ENCODE measurements around the gene NIF3L1. TPM values are rescaled to one million over a fixed set of nuclear protein-coding genes. Genes with fewer than 3 reads are reported as not detected.
"Not testable (repeated sequence)": the region's sequence is repeated elsewhere in the genome, so short reads cannot be mapped to it uniquely, and the experiment has no call there.

The NIF3L1 gene
- total RNA-seq, 4 donors from 2014 or later, result 17.0 to 28.7 (median 22.4) TPM

DNA sequence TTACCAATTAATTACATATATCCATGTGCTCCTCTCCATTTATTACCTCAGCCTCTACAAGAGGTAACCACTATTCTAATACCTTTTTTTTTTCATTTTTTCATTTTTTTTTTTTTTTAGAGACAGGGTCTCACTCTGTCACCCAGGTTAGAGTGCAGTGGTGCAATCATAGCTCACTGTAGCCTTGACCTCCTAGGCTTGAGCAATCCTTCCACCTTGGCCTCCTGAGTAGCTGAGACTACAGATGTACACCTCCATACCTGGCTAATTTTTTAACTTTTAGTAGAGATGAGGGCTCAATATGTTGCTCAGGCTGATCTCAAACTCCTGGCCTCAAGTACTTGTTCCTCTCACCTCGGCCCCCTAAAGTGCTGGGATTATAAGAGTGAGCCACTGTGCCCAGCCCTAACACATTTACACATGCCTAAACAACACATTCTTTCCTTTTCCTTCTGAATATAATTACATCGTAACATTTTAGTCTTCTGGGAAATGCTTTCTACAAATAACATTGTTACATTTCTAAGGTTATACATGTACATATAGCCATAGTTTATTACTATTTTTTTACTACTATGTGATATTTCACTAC, 10.8 kb upstream of the NIF3L1 start:
- Histone ChIP-seq H3K4me3 (no peak overlapping the region), H3K27ac (no peak overlapping the region), H3K27me3 (no peaks in the 10 kb centered on the region), H3K36me3 (peaks cover 0 to 67% of the 10 kb centered on the region in 2 donors), H3K9me3 (no peaks in the 10 kb centered on the region), H3K4me1 (no peaks in the 10 kb centered on the region)
- TF ChIP-seq, protein P1, sequence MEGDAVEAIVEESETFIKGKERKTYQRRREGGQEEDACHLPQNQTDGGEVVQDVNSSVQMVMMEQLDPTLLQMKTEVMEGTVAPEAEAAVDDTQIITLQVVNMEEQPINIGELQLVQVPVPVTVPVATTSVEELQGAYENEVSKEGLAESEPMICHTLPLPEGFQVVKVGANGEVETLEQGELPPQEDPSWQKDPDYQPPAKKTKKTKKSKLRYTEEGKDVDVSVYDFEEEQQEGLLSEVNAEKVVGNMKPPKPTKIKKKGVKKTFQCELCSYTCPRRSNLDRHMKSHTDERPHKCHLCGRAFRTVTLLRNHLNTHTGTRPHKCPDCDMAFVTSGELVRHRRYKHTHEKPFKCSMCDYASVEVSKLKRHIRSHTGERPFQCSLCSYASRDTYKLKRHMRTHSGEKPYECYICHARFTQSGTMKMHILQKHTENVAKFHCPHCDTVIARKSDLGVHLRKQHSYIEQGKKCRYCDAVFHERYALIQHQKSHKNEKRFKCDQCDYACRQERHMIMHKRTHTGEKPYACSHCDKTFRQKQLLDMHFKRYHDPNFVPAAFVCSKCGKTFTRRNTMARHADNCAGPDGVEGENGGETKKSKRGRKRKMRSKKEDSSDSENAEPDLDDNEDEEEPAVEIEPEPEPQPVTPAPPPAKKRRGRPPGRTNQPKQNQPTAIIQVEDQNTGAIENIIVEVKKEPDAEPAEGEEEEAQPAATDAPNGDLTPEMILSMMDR (IDR thresholded peaks at IDR 0.05 in 4 of 5, conservative IDR thresholded peaks at IDR 0.05 in 1 of 5), result no peak
- no peak for TF ChIP-seq POLR2A (IDR thresholded peaks at IDR 0.05)
- intact Hi-C loops (cut with DNase I; ENCODE audit: low total_unique reads) (no loop called here), in situ Hi-C loops (cut with MboI; ENCODE audit: low sequenced_read_pairs in 4 of 4) (no loop called here)
- no peak for ATAC-seq
- DNase-seq, result no peak

DNA sequence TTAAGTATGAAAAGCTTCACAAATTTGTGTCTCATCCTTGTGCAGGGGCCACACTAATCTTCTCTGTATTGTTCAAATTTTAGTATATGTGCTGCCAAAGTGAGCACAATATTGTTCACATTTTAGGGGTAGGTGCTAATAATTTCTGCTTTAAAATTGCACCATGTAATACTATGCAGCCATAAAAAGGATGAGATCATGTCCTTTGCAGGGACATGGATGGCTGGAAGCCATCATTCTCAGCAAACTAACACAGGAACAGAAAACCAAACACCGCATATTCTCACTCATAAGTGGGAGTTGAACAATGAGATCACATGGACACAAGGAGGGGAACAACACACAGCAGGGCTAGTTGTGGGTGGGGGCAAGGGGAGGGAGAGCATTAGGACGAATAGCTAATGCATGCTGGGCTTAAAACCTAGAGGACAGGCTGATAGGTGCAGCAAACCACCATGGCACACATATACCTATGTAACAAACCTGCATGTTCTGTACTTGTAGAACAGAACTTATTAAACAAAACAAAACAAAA, 7.4 kb upstream of the NIF3L1 start:
- in situ Hi-C loops (cut with MboI; ENCODE audit: low sequenced_read_pairs in 4 of 4); H3K27me3 ChIP-seq; H3K4me3 ChIP-seq; intact Hi-C loops (cut with DNase I; ENCODE audit: low total_unique reads); H3K9me3 ChIP-seq; DNase-seq; ATAC-seq; H3K4me1 ChIP-seq; H3K27ac ChIP-seq: not testable (repeated sequence)
- peaks cover 0 to 68% of the 10 kb centered on the region in 2 donors for H3K36me3 ChIP-seq

DNA sequence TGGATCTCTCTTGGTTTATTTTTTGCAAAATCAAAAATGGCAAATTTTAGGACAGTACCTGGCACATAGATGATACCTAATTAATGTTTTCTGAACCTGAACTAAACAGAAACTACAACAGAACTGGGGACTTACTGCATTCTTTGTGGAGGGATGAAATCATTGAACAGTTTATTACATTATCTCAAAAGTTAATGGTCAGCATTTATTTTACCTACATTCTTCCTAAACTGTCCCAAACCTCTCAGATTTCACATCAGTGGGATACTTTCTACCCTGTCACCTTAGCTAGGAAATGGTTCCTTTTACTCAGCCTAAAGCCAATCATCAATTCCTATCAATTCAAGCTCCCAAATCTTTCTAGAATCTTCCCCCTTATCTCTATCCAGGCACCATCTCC, 10.3 kb downstream of the NIF3L1 start:
- in situ Hi-C loops (cut with MboI; ENCODE audit: low sequenced_read_pairs in 4 of 4), result no loop called here
- DNase-seq (no peak), ATAC-seq (no peak)
- intact Hi-C loops (cut with DNase I; ENCODE audit: low total_unique reads), result no loop called here
- Histone ChIP-seq H3K4me3 (no peak overlapping the region), H3K36me3 (peaks cover 0 to 71% of the 10 kb centered on the region in 2 donors), H3K9me3 (no peaks in the 10 kb centered on the region), H3K27me3 (no peaks in the 10 kb centered on the region), H3K27ac (no peak overlapping the region), H3K4me1 (peaks cover 0 to 7% of the 10 kb centered on the region in 2 donors)
- TF ChIP-seq POLR2A (IDR thresholded peaks at IDR 0.05), result no peak
- TF ChIP-seq, protein P1 (IDR thresholded peaks at IDR 0.05 in 4 of 5, conservative IDR thresholded peaks at IDR 0.05 in 1 of 5), result no peak

DNA sequence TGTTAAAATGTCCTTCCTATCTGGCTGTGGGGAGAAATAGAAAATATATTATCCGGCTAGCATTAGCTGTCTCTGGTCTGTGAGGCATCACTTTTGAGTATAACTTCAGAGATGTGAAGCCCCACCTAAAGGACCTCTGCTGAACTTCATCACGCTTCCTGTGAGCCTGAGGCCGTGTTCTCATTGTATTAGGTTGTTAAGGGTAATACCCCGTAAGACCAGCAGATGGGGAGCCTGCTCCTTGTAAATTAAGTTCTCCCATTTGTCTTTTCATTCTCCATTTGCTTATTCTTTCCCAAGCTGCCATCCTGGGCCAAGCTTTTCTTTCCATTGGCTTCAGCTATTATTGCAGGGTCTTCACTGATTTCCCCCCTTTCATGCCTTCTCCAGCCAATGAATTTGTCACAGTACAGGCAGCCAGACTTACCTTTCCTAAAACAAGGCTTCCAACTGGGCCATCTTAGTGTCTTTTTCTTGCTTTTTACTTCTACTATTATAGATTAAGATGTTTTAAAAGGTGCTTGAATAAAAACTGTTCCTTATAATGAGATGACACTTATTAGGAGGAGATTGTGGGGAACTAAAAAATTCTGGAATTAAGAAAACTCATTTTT, 12.4 kb downstream of the NIF3L1 start:
- H3K27me3 ChIP-seq, result no peaks in the 10 kb centered on the region
- ATAC-seq (peak; percentile 67 to 82), DNase-seq (peak; percentile 5 to 52)
- H3K4me1 ChIP-seq, result peaks cover 0 to 10% of the 10 kb centered on the region in 2 donors
- intact Hi-C loops (cut with DNase I; ENCODE audit: low total_unique reads), result no loop called here
- no peaks in the 10 kb centered on the region for H3K9me3 ChIP-seq
- H3K4me3 ChIP-seq, result no peak overlapping the region
- in situ Hi-C loops (cut with MboI; ENCODE audit: low sequenced_read_pairs in 4 of 4), result loop anchor here in 3 of 4 donors (10.0 kb wide), 3 partner anchors 163 to 283 kb away; partner anchors contain the start of genes CASP10 (in 2 of the 3), HYCC2 (in 1 of the 3) and NDUFB3 (in 1 of the 3)
- TF ChIP-seq, protein P1 (IDR thresholded peaks at IDR 0.05 in 4 of 5, conservative IDR thresholded peaks at IDR 0.05 in 1 of 5), result peak; percentile 43 to 69 (median 64)
- no peak for TF ChIP-seq POLR2A (IDR thresholded peaks at IDR 0.05)
- H3K36me3 ChIP-seq, result peaks cover 0 to 62% of the 10 kb centered on the region in 2 donors
- no peak overlapping the region for H3K27ac ChIP-seq
